ENCODE data around the gene PNLDC1. TPM values are rescaled to one million over a fixed set of nuclear protein-coding genes. Genes with fewer than 3 reads are reported as not detected.
"Not testable (repeated sequence)": the region's sequence is repeated elsewhere in the genome, so short reads cannot be mapped to it uniquely, and the experiment has no call there.

Gene PNLDC1
- total and polyA plus RNA-seq, 4 donors: 0.10 to 0.78 (median 0.43) TPM

DNA sequence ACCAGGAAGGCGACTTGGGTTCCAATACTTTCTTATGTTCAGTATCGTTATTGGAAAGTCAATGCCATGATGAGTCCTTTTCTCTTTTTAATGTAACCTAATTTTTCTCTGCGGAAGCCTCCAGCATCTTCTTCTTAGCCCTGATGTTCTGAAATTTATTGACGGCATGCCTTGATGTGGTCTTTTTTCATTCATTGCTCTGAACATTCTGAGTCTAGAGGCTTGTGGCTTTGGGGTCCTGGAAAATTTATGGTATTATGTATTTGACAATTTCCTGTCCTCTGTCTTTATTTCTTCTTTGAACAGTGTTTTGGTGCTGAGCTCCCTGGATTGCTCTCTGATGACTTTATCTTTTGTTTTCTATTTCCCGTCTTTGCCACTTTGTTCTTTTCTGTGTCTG is 62.0 kb downstream of the PNLDC1 start:
- no peaks in the 10 kb centered on the region for H3K27me3 ChIP-seq (ENCODE audit: control insufficient read depth, insufficient read depth, low read length)
- no peak overlapping the region for H3K4me3 ChIP-seq (ENCODE audit: low read depth, low read length)
- WGBS (ENCODE audit: insufficient coverage): 100% methylated on average over 2 of the region's 5 CpGs
- no peaks in the 10 kb centered on the region for H3K4me1 ChIP-seq (ENCODE audit: control insufficient read depth, insufficient read depth, low read length)
- DNase-seq (ENCODE audit: low read depth in 4 of 6, low spot score in 6 of 6): no peak
- no peaks in the 10 kb centered on the region for H3K36me3 ChIP-seq (ENCODE audit: control insufficient read depth, insufficient read depth, low read length)
- no peaks in the 10 kb centered on the region for H3K9me3 ChIP-seq (ENCODE audit: control insufficient read depth, insufficient read depth, low read length)
- no peak overlapping the region for H3K27ac ChIP-seq (ENCODE audit: low read depth, low read length)

DNA sequence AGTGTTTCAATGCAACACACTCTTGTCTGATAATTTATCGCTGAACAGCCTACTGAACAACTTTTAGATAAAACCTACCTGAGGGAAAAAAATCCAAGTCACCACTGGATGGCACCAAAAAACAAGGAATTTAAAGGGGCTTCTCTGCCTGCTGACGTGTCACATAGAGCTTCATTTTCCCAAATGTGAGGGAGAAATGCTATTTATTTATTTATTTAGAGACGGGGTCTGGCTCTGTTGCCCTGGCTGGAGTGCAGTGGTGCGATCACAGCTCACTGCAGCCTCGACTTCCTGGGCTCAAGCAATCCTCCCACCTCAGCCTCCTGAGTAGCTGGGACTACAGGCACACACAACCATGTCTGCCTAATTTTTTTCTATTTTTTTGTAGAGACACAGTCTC is 63.3 kb downstream of the PNLDC1 start:
- DNase-seq (ENCODE audit: low read depth in 4 of 6, low spot score in 6 of 6): peak; percentile 49 to 93 (median 62)
- H3K27ac ChIP-seq (ENCODE audit: low read depth, low read length); H3K27me3 ChIP-seq (ENCODE audit: control insufficient read depth, insufficient read depth, low read length); H3K36me3 ChIP-seq (ENCODE audit: control insufficient read depth, insufficient read depth, low read length); H3K9me3 ChIP-seq (ENCODE audit: control insufficient read depth, insufficient read depth, low read length); H3K4me3 ChIP-seq (ENCODE audit: low read depth, low read length); H3K4me1 ChIP-seq (ENCODE audit: control insufficient read depth, insufficient read depth, low read length): not testable (repeated sequence)
- 58% methylated on average over 3 of the region's 5 CpGs for WGBS (ENCODE audit: insufficient coverage)

GRCh38 chr6:159865226-159865920 is 65.3 kb downstream of the PNLDC1 start:
- Histone ChIP-seq H3K9me3 (ENCODE audit: control insufficient read depth, insufficient read depth, low read length) (no peaks in the 10 kb centered on the region), H3K36me3 (ENCODE audit: control insufficient read depth, insufficient read depth, low read length) (no peaks in the 10 kb centered on the region), H3K27ac (ENCODE audit: low read depth, low read length) (no peak overlapping the region), H3K4me1 (ENCODE audit: control insufficient read depth, insufficient read depth, low read length) (no peaks in the 10 kb centered on the region), H3K27me3 (ENCODE audit: control insufficient read depth, insufficient read depth, low read length) (no peaks in the 10 kb centered on the region), H3K4me3 (ENCODE audit: low read depth, low read length) (no peak overlapping the region)
- WGBS (ENCODE audit: insufficient coverage): 87% methylated on average over 12 of the region's 12 CpGs
- no peak for DNase-seq (ENCODE audit: low read depth in 4 of 6, low spot score in 6 of 6)

- no peak for DNase-seq (ENCODE audit: low read depth in 4 of 6, low spot score in 6 of 6)
- Histone ChIP-seq H3K4me1 (ENCODE audit: control insufficient read depth, insufficient read depth, low read length) (peaks cover 4% of the 10 kb centered on the region), H3K27ac (ENCODE audit: low read depth, low read length) (no peak overlapping the region), H3K36me3 (ENCODE audit: control insufficient read depth, insufficient read depth, low read length) (no peaks in the 10 kb centered on the region), H3K27me3 (ENCODE audit: control insufficient read depth, insufficient read depth, low read length) (no peaks in the 10 kb centered on the region), H3K9me3 (ENCODE audit: control insufficient read depth, insufficient read depth, low read length) (no peaks in the 10 kb centered on the region), H3K4me3 (ENCODE audit: low read depth, low read length) (no peak overlapping the region)
- WGBS (ENCODE audit: insufficient coverage): 92% methylated on average over 26 of the region's 28 CpGs
These were observed 66.5 kb downstream of the PNLDC1 start for GRCh38 chr6:159866286-159867247.

Small RNA genes within 50 kb of the gene (small RNA-seq; reads per million reads assigned to genes)
- gene SNORA20 (ENCODE audit: low replicate concordance) (84.1 reads per million, percentile 98 among the genes with 10 or more reads in this experiment), gene SNORA29 (ENCODE audit: low replicate concordance) (not detected)

Other genes with a start within 250 kb of the PNLDC1 start
- 100 to 1,000 TPM; 124 to 142 TPM for gene SOD2, start 107.0 kb upstream of the PNLDC1 start, total RNA-seq
- 10 to 100 TPM; 95.2 to 97.1 TPM for gene SOD2, start 107.0 kb upstream of the PNLDC1 start, polyA plus RNA-seq (ENCODE audit: insufficient read length in 2 of 2)
- 10 to 100 TPM; 96.0 to 98.1 TPM for gene WTAP, start 72.8 kb upstream of the PNLDC1 start, total RNA-seq
- 10 to 100 TPM; 81.9 to 88.6 TPM for gene WTAP, start 72.8 kb upstream of the PNLDC1 start, polyA plus RNA-seq (ENCODE audit: insufficient read length in 2 of 2)
- 10 to 100 TPM; 69.6 to 71.4 TPM for gene ACAT2, start 38.2 kb upstream of the PNLDC1 start, total RNA-seq
- gene ACAT2, start 38.2 kb upstream of the PNLDC1 start, polyA plus RNA-seq (ENCODE audit: insufficient read length in 2 of 2): 100 to 1,000 TPM; 125 to 136 TPM
- gene TCP1, start 10.7 kb upstream of the PNLDC1 start, total RNA-seq: 100 to 1,000 TPM; 184 TPM
- 100 to 1,000 TPM; 225 to 239 TPM for gene TCP1, start 10.7 kb upstream of the PNLDC1 start, polyA plus RNA-seq (ENCODE audit: insufficient read length in 2 of 2)
- gene MRPL18, start 9.8 kb upstream of the PNLDC1 start, total RNA-seq: 10 to 100 TPM; 42.1 to 58.9 TPM
- 10 to 100 TPM; 73.5 to 79.2 TPM for gene MRPL18, start 9.8 kb upstream of the PNLDC1 start, polyA plus RNA-seq (ENCODE audit: insufficient read length in 2 of 2)
- gene MAS1, start 90.7 kb downstream of the PNLDC1 start, total RNA-seq: under 1 TPM; 0.06 to 0.10 TPM
- under 1 TPM; 0.03 to 0.05 TPM for gene MAS1, start 90.7 kb downstream of the PNLDC1 start, polyA plus RNA-seq (ENCODE audit: insufficient read length in 2 of 2)
- 10 to 100 TPM; 37.1 to 53.0 TPM for gene IGF2R, start 168.8 kb downstream of the PNLDC1 start, total RNA-seq
- gene IGF2R, start 168.8 kb downstream of the PNLDC1 start, polyA plus RNA-seq (ENCODE audit: insufficient read length in 2 of 2): 10 to 100 TPM; 23.8 to 25.2 TPM

Measured in spinal cord (tissue), 10 donors.